Astrocyte (in vitro differentiated cells and primary cell): ENCODE data around the gene LRIG1.

Experiments
- CTCF ChIP-seq: IDR thresholded peaks from 2 replicates; pipeline ENCODE4 v1.5.1; 2011; ENCODE audit warnings: low read depth, mild to moderate bottlenecking, inconsistent platforms, low read length, moderate library complexity; ENCODE audit not compliant: insufficient read depth
- EZH2 ChIP-seq: IDR thresholded peaks from 2 replicates; pipeline ENCODE4 v1.6.1; 2012; ENCODE audit warnings: mild to moderate bottlenecking, low read length, inconsistent platforms; ENCODE audit not compliant: insufficient read depth

DNA sequence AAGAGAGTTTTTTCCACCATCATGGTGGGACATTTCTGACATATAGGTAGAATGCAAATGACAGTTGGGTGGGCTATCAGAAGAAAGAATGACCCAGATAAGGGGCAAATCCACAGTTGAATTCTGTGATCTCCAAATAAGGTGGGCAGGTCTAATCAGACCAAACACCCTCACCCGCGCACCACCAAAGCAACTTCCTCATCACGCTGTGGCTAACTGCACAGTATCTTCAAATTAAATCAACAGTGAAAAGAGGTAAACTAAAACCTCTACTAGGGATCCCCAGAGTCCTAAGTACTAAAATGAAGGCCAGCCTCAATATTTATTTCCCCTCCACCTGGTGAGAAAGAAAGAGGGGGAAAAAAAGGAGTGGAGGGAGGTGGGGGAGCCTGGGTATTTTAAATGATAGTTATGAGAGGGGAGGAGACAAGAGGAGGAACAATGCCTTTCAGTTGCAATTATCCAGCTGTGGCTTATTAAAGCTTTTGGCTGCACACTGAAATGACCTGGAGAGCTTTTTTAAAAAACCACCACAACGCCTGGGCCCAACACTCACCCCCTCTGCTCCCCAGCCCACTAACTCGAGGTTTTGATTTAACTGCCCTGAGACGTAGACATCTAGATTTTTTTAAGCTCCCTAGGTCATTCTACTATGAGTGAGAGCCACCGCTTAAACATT lies 61.0 kb downstream of the LRIG1 start:
- TF ChIP-seq EZH2: no peak
- no peak for TF ChIP-seq CTCF
